Spleen (tissue), 7 donors: Measurements from ENCODE around the gene TANGO6.

ENCODE experiments used
- POLR2A ChIP-seq, 3 donors: fragments of 450-650 bp; IDR thresholded peaks; one replicate each; pipeline ENCODE4 v1.5.1; 2017; ENCODE audit warnings: antibody characterized with exemption in 3 of 3, mild to moderate bottlenecking in 1 of 3
- POLR2AphosphoS5 ChIP-seq, 3 donors: sonication (generic); formaldehyde crosslinking; IDR thresholded peaks; one replicate each; pipeline ENCODE4 v1.5.1; 2017; ENCODE audit warnings: antibody characterized with exemption in 3 of 3
- TF ChIP-seq, protein P1 (sequence below), 11 experiments: fragments of 200-600 bp in 7 of 11; fragments of 450-650 bp in 4 of 11; sonication (generic) in 4 of 11; IDR thresholded peaks in 8 of 11; conservative IDR thresholded peaks in 3 of 11; 1 replicate in 7 of 11; 2 replicates in 4 of 11; pipeline versions ENCODE4 v1.4.0 to v1.8.0; 2016 to 2021; ENCODE audit warnings: antibody characterized with exemption in 11 of 11, inconsistent platforms in 4 of 11, mild to moderate bottlenecking in 1 of 11
- donor health status: DM: no; HTN: no; CAD: no; lungs with moderate emphysema.
- donor health status: DM: no; HTN: no; CAD: no.
- donor health status: DM: no; HTN: no; CAD: no.

DNA sequence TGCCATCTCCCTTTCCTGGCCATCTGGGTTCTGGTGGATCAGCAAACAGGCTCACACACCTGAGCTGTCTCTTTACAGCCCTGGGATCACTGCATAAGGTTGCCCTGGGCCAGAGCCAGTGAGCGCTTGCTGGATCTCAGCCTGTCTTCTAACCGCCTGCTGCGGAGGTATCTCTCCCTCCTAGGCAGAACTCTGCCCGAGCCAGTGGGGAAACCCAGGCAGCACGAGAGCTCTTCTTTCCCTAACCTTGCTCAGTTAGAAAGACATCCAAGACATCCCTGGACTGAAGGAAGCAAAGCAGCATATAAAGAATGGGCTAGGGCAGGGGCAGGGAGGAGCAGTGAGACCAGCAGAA is 268.5 kb downstream of the TANGO6 start:
- TF ChIP-seq, protein P1, sequence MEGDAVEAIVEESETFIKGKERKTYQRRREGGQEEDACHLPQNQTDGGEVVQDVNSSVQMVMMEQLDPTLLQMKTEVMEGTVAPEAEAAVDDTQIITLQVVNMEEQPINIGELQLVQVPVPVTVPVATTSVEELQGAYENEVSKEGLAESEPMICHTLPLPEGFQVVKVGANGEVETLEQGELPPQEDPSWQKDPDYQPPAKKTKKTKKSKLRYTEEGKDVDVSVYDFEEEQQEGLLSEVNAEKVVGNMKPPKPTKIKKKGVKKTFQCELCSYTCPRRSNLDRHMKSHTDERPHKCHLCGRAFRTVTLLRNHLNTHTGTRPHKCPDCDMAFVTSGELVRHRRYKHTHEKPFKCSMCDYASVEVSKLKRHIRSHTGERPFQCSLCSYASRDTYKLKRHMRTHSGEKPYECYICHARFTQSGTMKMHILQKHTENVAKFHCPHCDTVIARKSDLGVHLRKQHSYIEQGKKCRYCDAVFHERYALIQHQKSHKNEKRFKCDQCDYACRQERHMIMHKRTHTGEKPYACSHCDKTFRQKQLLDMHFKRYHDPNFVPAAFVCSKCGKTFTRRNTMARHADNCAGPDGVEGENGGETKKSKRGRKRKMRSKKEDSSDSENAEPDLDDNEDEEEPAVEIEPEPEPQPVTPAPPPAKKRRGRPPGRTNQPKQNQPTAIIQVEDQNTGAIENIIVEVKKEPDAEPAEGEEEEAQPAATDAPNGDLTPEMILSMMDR (IDR thresholded peaks at IDR 0.05 in 8 of 11, conservative IDR thresholded peaks at IDR 0.05 in 3 of 11): no peak
- TF ChIP-seq POLR2A (IDR thresholded peaks at IDR 0.05) (no peak), POLR2AphosphoS5 (IDR thresholded peaks at IDR 0.05) (no peak)
